K562 (cell line): ENCODE measurements around the gene PCSK7.

ENCODE experiments used
- BHLHE40 ChIP-seq: IDR thresholded peaks from 2 replicates; pipeline ENCODE4 v1.6.1; 2011; ENCODE audit warnings: low read length, improper control_type of control experiment
- CBFA2T3 ChIP-seq: fragments of 450-650 bp; IDR thresholded peaks from 2 replicates; pipeline ENCODE4 v1.6.1; 2017
- E2F5 ChIP-seq: sonication (generic); formaldehyde crosslinking; IDR thresholded peaks from 2 replicates; pipeline ENCODE4 v1.8.0; 2022; ENCODE audit warnings: mild to moderate bottlenecking, missing genetic modification reagents
- POLR2A ChIP-seq: fragments of 450-650 bp; conservative IDR thresholded peaks from 2 replicates; pipeline ENCODE4 v1.6.1; 2016
- POLR2AphosphoS2 ChIP-seq: IDR thresholded peaks from 2 replicates; pipeline ENCODE4 v1.6.1; 2012; ENCODE audit warnings: low read length, improper control_type of control experiment
- RREB1 ChIP-seq: fragments of 250-450 bp; sonication (Bioruptor Pico); IDR thresholded peaks from 2 replicates; pipeline ENCODE4 v1.4.0; 2020
- ZNF512 ChIP-seq: IDR thresholded peaks from 2 replicates; pipeline ENCODE4 v1.6.1; 2016; ENCODE audit warnings: missing genetic modification characterization, missing compliant biosample characterization

- TF ChIP-seq POLR2AphosphoS2 (no peak), E2F5 (CRISPR knock-in tag) (no peak), BHLHE40 (no peak), ZNF512 (tag) (no peak), RREB1 (CRISPR knock-in tag) (0 out of 2 replicates have a peak, but pooled peaks have one; percentile 51), POLR2A (0 out of 2 replicates have a peak, but pooled peaks have one; percentile 19), CBFA2T3 (no peak)
These were observed 51.0 kb downstream of the PCSK7 start for GRCh38 chr11:117180661-117181585.
